Chondrocyte (in vitro differentiated cells): ENCODE measurements around the gene CNNM3. TPM values are rescaled to one million over a fixed set of nuclear protein-coding genes. Genes with fewer than 3 reads are reported as not detected.
"Not testable (repeated sequence)": the region's sequence is repeated elsewhere in the genome, so short reads cannot be mapped to it uniquely, and the experiment has no call there.

Experiments used
- DNase-seq: peaks from one replicate; pipeline ENCODE4 v3.0.0; 2021; ENCODE audit warnings: mixed read lengths, low spot score
- H3K27ac Mint-ChIP-seq: one replicate; pipeline ENCODE4 v1.8.0; 2021; ENCODE audit warnings: mild to moderate bottlenecking, moderate library complexity, mixed read lengths; ENCODE audit not compliant: unreplicated experiment
- H3K27me3 Mint-ChIP-seq: 2 replicates; pipeline ENCODE4 v1.8.0; 2021; ENCODE audit warnings: low read depth, mixed read lengths
- H3K36me3 Mint-ChIP-seq: 2 replicates; pipeline ENCODE4 v1.8.0; 2021; ENCODE audit warnings: low read depth, mixed read lengths
- H3K4me1 Mint-ChIP-seq: 2 replicates; pipeline ENCODE4 v1.8.0; 2021; ENCODE audit warnings: low read depth, mild to moderate bottlenecking, mixed read lengths
- H3K4me3 Mint-ChIP-seq: one replicate; pipeline ENCODE4 v1.8.0; 2021; ENCODE audit warnings: mild to moderate bottlenecking, moderate library complexity, mixed read lengths; ENCODE audit not compliant: unreplicated experiment
- H3K9me3 Mint-ChIP-seq: 2 replicates; pipeline ENCODE4 v1.8.0; 2021; ENCODE audit warnings: low read depth, mixed read lengths
- total RNA-seq: library from RNA; stranded (reverse); gene quantifications from 3 replicates; pipeline ENCODE4 v1.2.1, GENCODE V29; 2021
- TF ChIP-seq, protein P1 (sequence below): fragments of 200-600 bp; sonication (generic); IDR thresholded peaks from 2 replicates; pipeline ENCODE4 v1.5.0; 2021; ENCODE audit warnings: antibody characterized with exemption, mild to moderate bottlenecking, moderate library complexity

The CNNM3 gene
- total RNA-seq, 1 donor from 2014 or later: 10.4 TPM

DNA sequence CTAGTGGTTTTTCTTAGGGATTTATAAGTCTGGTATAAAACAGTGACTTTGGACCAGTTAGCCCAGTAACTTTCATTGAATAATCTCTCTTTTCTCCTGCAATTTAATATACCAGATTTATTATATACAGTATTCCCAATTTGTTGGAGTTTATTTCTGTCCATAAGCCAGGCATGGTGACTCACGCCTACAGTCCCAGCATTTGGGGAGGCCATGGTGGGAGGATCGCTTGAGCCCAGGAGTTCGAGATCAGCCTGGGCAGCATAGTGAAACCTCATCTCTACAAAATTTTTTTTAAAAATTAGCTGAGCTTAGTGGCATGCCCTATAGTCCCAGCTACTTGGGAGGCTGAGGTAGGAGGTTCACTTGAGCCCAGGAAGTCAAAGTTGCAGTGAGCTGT, 28.7 kb upstream of the CNNM3 start:
- TF ChIP-seq, protein P1, sequence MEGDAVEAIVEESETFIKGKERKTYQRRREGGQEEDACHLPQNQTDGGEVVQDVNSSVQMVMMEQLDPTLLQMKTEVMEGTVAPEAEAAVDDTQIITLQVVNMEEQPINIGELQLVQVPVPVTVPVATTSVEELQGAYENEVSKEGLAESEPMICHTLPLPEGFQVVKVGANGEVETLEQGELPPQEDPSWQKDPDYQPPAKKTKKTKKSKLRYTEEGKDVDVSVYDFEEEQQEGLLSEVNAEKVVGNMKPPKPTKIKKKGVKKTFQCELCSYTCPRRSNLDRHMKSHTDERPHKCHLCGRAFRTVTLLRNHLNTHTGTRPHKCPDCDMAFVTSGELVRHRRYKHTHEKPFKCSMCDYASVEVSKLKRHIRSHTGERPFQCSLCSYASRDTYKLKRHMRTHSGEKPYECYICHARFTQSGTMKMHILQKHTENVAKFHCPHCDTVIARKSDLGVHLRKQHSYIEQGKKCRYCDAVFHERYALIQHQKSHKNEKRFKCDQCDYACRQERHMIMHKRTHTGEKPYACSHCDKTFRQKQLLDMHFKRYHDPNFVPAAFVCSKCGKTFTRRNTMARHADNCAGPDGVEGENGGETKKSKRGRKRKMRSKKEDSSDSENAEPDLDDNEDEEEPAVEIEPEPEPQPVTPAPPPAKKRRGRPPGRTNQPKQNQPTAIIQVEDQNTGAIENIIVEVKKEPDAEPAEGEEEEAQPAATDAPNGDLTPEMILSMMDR: no peak
- no peaks in the 10 kb centered on the region for H3K9me3 Mint-ChIP-seq
- peak overlapping the region; percentile 79 for H3K27ac Mint-ChIP-seq
- H3K36me3 Mint-ChIP-seq: no peaks in the 10 kb centered on the region
- H3K27me3 Mint-ChIP-seq: no peaks in the 10 kb centered on the region
- no peak overlapping the region for H3K4me3 Mint-ChIP-seq
- peaks cover 32% of the 10 kb centered on the region for H3K4me1 Mint-ChIP-seq
- no peak for DNase-seq

DNA sequence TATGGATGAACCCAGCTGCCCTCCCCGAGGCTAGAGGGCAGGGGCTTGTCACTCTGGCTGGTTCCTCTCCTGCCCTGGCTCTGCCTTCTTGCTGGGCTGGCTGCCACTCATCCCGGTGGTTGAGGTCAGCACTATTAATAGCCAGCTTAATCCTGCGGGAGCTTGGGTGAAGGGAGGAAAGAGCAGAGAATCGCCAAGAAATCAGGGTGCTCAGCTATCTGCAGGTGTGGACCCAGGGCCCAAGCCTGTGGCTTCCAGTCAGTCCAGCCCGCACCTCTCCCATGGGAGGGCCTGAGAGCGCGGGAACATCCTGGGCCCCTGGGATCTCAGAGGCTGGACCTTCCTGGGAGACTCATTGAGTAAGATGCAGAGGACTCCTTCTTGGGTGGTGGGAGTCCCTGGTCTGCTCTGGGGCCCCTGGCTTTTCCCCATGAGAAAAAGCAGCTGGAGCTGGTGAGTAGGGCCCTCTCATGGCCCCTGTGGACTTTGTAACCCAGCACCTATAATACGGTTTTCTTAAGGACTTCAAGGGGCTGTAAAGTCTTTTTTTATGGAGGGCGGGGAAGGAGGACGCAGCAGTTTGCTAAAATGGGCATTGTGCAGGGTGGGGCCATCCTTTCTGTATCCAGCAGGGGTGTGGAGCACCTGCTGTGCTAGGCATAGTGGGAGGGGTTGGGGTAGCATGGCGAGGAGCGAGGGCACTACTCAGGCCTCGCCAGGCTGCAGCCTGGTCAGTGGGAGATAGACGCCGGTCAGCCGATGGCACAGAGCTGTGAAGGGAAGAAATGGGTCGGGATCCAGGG, 27.4 kb upstream of the CNNM3 start:
- Mint-ChIP-seq H3K4me3 (no peak overlapping the region), H3K4me1 (peaks cover 28% of the 10 kb centered on the region), H3K9me3 (no peaks in the 10 kb centered on the region), H3K27me3 (no peaks in the 10 kb centered on the region), H3K36me3 (no peaks in the 10 kb centered on the region), H3K27ac (peak overlapping the region; percentile 76)
- TF ChIP-seq, protein P1: no peak
- no peak for DNase-seq

- no peaks in the 10 kb centered on the region for H3K36me3 Mint-ChIP-seq
- H3K27me3 Mint-ChIP-seq: no peaks in the 10 kb centered on the region
Observed at GRCh38 chr2:96789245-96789617, 26.8 kb upstream of the CNNM3 start.

DNA sequence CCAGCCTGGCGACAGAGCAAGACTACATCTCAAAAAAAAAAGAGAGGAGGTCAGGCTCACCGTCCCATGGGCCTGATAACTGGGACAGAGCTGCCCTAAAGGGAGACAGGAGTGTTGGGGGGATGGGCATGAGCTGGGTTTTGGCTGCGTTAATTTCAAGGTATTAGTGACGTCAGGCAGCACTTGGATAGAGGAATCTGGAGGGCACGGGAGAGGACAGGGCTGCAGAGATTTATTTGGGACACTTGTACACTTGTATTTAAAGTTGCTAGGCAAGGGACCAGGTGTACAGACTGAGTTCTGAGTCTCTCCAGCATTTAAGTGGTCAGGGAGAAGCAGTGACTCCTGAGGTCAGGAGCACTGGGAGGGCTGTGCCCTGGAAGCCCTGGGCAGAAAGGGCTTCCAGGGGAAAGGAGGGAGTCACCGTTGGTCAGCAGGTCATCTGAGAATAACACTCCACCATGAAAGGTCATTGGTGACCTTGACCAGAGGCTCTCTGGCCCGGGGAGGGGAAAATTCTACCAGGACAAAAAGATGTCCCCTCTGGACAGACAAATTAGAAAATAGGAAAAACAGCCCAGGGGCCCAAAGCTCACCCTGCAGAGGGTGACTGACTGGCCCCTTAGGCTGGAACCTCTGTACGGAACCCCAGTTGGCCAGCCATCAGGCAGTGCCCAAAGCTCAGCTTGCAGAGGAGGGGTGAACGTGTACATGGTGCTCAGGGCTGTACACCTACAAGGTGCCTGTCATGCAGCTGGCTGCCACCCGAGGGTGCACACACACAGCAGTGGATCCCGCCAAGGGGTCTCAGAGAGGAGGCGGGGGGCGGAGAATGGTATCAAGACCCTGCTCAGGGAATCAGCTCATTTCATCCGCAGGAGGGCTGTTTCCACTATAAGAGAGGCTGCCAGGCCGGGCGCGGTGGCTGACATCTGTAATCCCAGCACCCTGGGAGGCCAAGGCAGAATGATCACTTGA, 23.0 kb upstream of the CNNM3 start:
- Mint-ChIP-seq H3K36me3 (no peaks in the 10 kb centered on the region), H3K9me3 (no peaks in the 10 kb centered on the region), H3K4me1 (peaks cover 12% of the 10 kb centered on the region), H3K27me3 (no peaks in the 10 kb centered on the region), H3K4me3 (no peak overlapping the region), H3K27ac (no peak overlapping the region)
- TF ChIP-seq, protein P1: no peak
- DNase-seq: peak; percentile 87

More at GRCh38 chr2:96789245-96789617, 26.8 kb upstream of the CNNM3 start:
- no peaks in the 10 kb centered on the region for H3K9me3 Mint-ChIP-seq
- no peak overlapping the region for H3K27ac Mint-ChIP-seq
- TF ChIP-seq, protein P1: no peak
- no peak overlapping the region for H3K4me3 Mint-ChIP-seq
- DNase-seq: no peak
- H3K4me1 Mint-ChIP-seq: peaks cover 27% of the 10 kb centered on the region

- TF ChIP-seq, protein P1: no peak
- no peak overlapping the region for H3K4me3 Mint-ChIP-seq
- no peaks in the 10 kb centered on the region for H3K36me3 Mint-ChIP-seq
- H3K9me3 Mint-ChIP-seq: no peaks in the 10 kb centered on the region
- DNase-seq: peak; percentile 41
- no peaks in the 10 kb centered on the region for H3K27me3 Mint-ChIP-seq
- H3K4me1 Mint-ChIP-seq: no peaks in the 10 kb centered on the region
- H3K27ac Mint-ChIP-seq: no peak overlapping the region
Observed at GRCh38 chr2:96795076-96795475, 21.0 kb upstream of the CNNM3 start.

GRCh38 chr2:96796497-96796896, 19.6 kb upstream of the CNNM3 start:
- not testable (repeated sequence) for H3K9me3 Mint-ChIP-seq, H3K27me3 Mint-ChIP-seq, H3K36me3 Mint-ChIP-seq, H3K27ac Mint-ChIP-seq, H3K4me3 Mint-ChIP-seq, DNase-seq, H3K4me1 Mint-ChIP-seq
